ENCODE data around the gene OR6C76. TPM values are rescaled to one million over a fixed set of nuclear protein-coding genes. Genes with fewer than 3 reads are reported as not detected.

The OR6C76 gene
- total and polyA plus RNA-seq, 2 of the 8 experiments (the other 6 are each of a cell fraction or from before 2014, with no cell fraction given), result not detected

GRCh38 chr12:55470088-55470829 lies 44.2 kb downstream of the OR6C76 start, which contains the start of gene OR6C70:
OR6C70 (minus strand) TSS chr12:55470138; CDS start chr12:55470138, 0 bp downstream.
- Histone ChIP-seq H2BK15ac (ENCODE audit: low read length) (no peak within 1 kb of the TSS), H3K36me3 (ENCODE audit: control insufficient read depth in 2 of 4, insufficient read depth in 4 of 4, low read length in 3 of 4) (no peaks in the 10 kb centered on the region), H3K23ac (ENCODE audit: insufficient read length) (no peak within 1 kb of the TSS), H3K9ac (replicated peaks in 1 of 4; ENCODE audit: extremely low read depth in 1 of 4, low read depth in 3 of 4, low read length in 3 of 4) (no peak within 1 kb of the TSS), H3K79me1 (ENCODE audit: low read depth, low read length) (no peaks in the 10 kb centered on the region), H3K27me3 (replicated peaks in 1 of 4; ENCODE audit: control insufficient read depth in 3 of 4, extremely low read depth in 1 of 4, insufficient read depth in 3 of 4, low read length in 3 of 4) (no peaks in the 10 kb centered on the region), H2AFZ (ENCODE audit: low read length) (peak within 1 kb of the TSS; percentile 6; the same call in 1 of the 2 replicates), H3K4me1 (replicated peaks in 1 of 4; ENCODE audit: control insufficient read depth in 3 of 4, insufficient read depth in 4 of 4, low read length in 3 of 4) (no peaks in the 10 kb centered on the region), H3K23me2 (ENCODE audit: low read depth, low read length) (no peaks in the 10 kb centered on the region), H2BK5ac (ENCODE audit: low read depth, low read length) (no peak within 1 kb of the TSS), H4K20me1 (replicated peaks in 1 of 2; ENCODE audit: control insufficient read depth in 1 of 2, insufficient read depth in 2 of 2, low read length in 2 of 2) (no peaks in the 10 kb centered on the region), H3K14ac (ENCODE audit: insufficient read length) (no peak within 1 kb of the TSS), H3K79me2 (ENCODE audit: control insufficient read depth in 1 of 2, insufficient read depth in 2 of 2, low read length in 2 of 2) (no peaks in the 10 kb centered on the region), H3K56ac (replicated peaks; ENCODE audit: insufficient read length, low read depth, low read length) (no peak within 1 kb of the TSS), H3K4me3 (ENCODE audit: extremely low read depth in 1 of 4, insufficient read depth in 2 of 4, low read depth in 3 of 4, low read length in 4 of 4) (no peak within 1 kb of the TSS), H3K9me3 (ENCODE audit: insufficient read depth in 2 of 2, low read depth in 1 of 2, low read length in 1 of 2) (no peaks in the 10 kb centered on the region), H3K27ac (ENCODE audit: low read depth, low read length) (no peak within 1 kb of the TSS), H4K5ac (ENCODE audit: insufficient read length, low read depth, low read length) (no peak within 1 kb of the TSS), H3K18ac (ENCODE audit: extremely low read depth, low read length) (no peak within 1 kb of the TSS), H2BK20ac (ENCODE audit: low read length) (no peak within 1 kb of the TSS), H2AK5ac (ENCODE audit: low read depth, low read length) (no peak within 1 kb of the TSS), H3K4ac (replicated peaks; ENCODE audit: insufficient read length, low read depth, low read length) (no peak within 1 kb of the TSS), H2BK12ac (ENCODE audit: low read depth, low read length) (no peak within 1 kb of the TSS), H4K91ac (replicated peaks; ENCODE audit: insufficient read length, low read length) (no peak within 1 kb of the TSS), H3K4me2 (ENCODE audit: insufficient read depth in 1 of 2, low read depth in 2 of 2, low read length in 2 of 2) (no peak within 1 kb of the TSS), H4K8ac (ENCODE audit: extremely low read depth, insufficient read depth, low read length) (no peak within 1 kb of the TSS), H2BK120ac (replicated peaks; ENCODE audit: low read depth, low read length) (no peak within 1 kb of the TSS)
- CTCF ChIA-PET (ENCODE audit: partially characterized antibody), result interaction anchor here (0.6 to 0.7 kb wide), 2 partner anchors 25 to 42 kb away, joined by 3 read pairs; no protein-coding TSS in a partner anchor
- 86% methylated on average over 3 of the region's 3 CpGs; no CpG with 5 or more reads in 1 of the 2 experiments for WGBS, 2 experiments (ENCODE audit: extremely low coverage in 1 of 2, insufficient coverage in 1 of 2, insufficient read length in 1 of 2, insufficient replicate concordance in 2 of 2, low coverage in 1 of 2, low lambda C conversion rate in 2 of 2, missing lambda C conversion rate in 1 of 2)
- DNase-seq (ENCODE audit: low read depth in 1 of 2, low spot score in 2 of 2), result peak in 1 of 2 experiments; percentile 2
- POLR2A ChIA-PET (ENCODE audit: partially characterized antibody), result no interaction called here
- no peak for FAIRE-seq
- no peak for TF ChIP-seq TBP (IDR thresholded peaks at IDR 0.05; ENCODE audit: low read depth, low read length)
- no peak for TF ChIP-seq MAFK (IDR thresholded peaks at IDR 0.05; ENCODE audit: low read depth, low read length)
- TF ChIP-seq ASH2L (IDR thresholded peaks at IDR 0.05; ENCODE audit: low read length), result no peak
- TF ChIP-seq CBX8 (IDR thresholded peaks at IDR 0.05; ENCODE audit: borderline replicate concordance, low read depth, low read length), result no peak
- TF ChIP-seq CBX5 (IDR thresholded peaks at IDR 0.05; ENCODE audit: low read depth, low read length), result no peak
- no peak for TF ChIP-seq CREB1 (IDR thresholded peaks at IDR 0.05)
- no peak for TF ChIP-seq CHD1 (IDR thresholded peaks at IDR 0.05; ENCODE audit: low read depth, low read length)
- TF ChIP-seq CTCF (IDR thresholded peaks at IDR 0.05; ENCODE audit: control extremely low read depth in 1 of 3, insufficient read depth in 1 of 3, low read depth in 1 of 3, low read length in 3 of 3), result no peak
- no peak for TF ChIP-seq TAF7 (optimal IDR thresholded peaks at IDR 0.05; ENCODE audit: borderline replicate concordance, low read depth, low read length)
- TF ChIP-seq TAF1 (IDR thresholded peaks at IDR 0.05; ENCODE audit: low read depth, low read length), result no peak
- no peak for TF ChIP-seq SIX5 (IDR thresholded peaks at IDR 0.05; ENCODE audit: low read depth, low read length)

All from H1 (cell line).